Measurements from ENCODE around the gene NENF.

The NENF gene

DNA sequence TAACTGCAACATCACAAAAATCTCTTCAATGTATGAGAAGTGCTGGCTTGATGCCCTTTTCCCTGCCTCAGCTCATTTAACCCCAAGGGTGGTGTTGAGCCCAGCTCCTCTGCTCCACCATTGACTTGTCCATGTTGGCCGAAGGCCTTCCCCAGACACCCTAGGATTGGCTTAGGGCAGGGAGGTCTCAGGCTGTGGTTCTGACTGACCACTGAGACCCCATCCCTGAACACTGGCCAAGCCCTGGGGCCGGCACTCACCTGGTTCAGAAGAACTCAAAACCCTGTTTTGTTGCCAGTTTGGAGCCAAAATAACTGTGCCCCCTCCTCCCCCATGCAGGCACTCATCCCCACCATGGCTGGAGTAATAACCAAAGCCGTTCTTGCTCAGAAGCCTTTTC lies 38.6 kb downstream of the NENF start:
- no peak overlapping the region for H3K4me2 ChIP-seq (ENCODE audit: low read depth, low read length, poor library complexity, severe bottlenecking)
- no peaks in the 10 kb centered on the region for H3K9me3 ChIP-seq (ENCODE audit: insufficient read depth, low read depth, low read length)
- no peaks in the 10 kb centered on the region for H4K20me1 ChIP-seq (ENCODE audit: insufficient read depth, low read length, poor library complexity, severe bottlenecking)
- no peaks in the 10 kb centered on the region for H3K4me1 ChIP-seq (ENCODE audit: insufficient read depth, low read length, poor library complexity, severe bottlenecking)
- H3K79me2 ChIP-seq (ENCODE audit: insufficient read depth, low read length) = no peaks in the 10 kb centered on the region
- H3K36me3 ChIP-seq (ENCODE audit: insufficient read depth, low read length) = no peaks in the 10 kb centered on the region
- no peak overlapping the region for H3K9ac ChIP-seq (ENCODE audit: low read depth, low read length, poor library complexity, severe bottlenecking)
- H3K4me3 ChIP-seq (ENCODE audit: low read length, poor library complexity, severe bottlenecking) = no peak overlapping the region
- H3F3A ChIP-seq (ENCODE audit: low read depth) = no peaks in the 10 kb centered on the region
- H3K9me2 ChIP-seq (replicated peaks; ENCODE audit: low read depth, low read length) = no peaks in the 10 kb centered on the region
- no peaks in the 10 kb centered on the region for H3K27me3 ChIP-seq (ENCODE audit: insufficient read depth, low read length, poor library complexity, severe bottlenecking)
- no peak for TF ChIP-seq CTCF (conservative IDR thresholded peaks at IDR 0.05; ENCODE audit: low read length)
- TF ChIP-seq EZH2phosphoT487 (IDR thresholded peaks at IDR 0.05; ENCODE audit: borderline replicate concordance) = no peak
- H2AFZ ChIP-seq (ENCODE audit: low read length) = no peak overlapping the region

DNA sequence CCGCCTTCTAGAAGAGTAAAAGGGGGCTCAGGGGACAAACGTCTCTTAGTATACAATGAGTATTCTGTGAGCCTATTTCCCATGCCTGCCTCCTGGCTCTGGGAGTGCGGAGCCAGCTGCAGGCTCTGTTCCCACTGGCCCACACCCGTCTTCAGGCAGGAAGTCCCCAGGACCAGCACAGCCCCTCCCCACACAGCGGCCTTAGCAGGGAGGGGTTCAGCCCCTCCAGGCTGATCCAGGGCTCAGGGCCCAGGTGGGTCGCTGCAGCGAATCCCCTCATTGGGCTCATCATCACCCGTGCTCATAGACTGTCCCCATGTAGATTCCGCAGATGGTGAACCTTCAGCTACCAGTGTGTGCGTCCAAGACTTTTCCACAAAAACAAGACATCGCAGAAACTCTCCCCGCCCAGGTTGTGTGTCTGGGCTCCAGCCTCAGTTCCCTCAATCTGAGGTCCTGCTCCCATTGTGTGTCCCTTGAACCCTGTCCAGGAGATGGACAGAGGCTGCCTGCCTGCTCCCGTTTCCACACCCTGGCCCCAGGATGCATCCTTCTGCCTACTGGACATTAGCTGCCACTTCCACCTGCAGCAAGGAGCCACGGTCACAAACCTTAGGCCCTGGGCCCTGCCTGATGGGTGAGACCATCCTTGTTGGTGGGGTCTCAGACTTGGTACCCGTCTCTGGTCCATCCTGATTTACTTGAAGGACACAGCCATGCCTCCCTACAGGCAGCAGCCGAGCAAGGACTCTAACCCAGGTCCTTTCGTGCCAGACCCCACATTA lies 39.4 kb downstream of the NENF start:
- Histone ChIP-seq H4K20me1 (ENCODE audit: insufficient read depth, low read length, poor library complexity, severe bottlenecking) (no peaks in the 10 kb centered on the region), H3K9me3 (ENCODE audit: insufficient read depth, low read depth, low read length) (no peaks in the 10 kb centered on the region), H3K4me3 (ENCODE audit: low read length, poor library complexity, severe bottlenecking) (no peak overlapping the region), H3K27me3 (ENCODE audit: insufficient read depth, low read length, poor library complexity, severe bottlenecking) (no peaks in the 10 kb centered on the region), H3K79me2 (ENCODE audit: insufficient read depth, low read length) (no peaks in the 10 kb centered on the region), H2AFZ (ENCODE audit: low read length) (no peak overlapping the region), H3F3A (ENCODE audit: low read depth) (no peaks in the 10 kb centered on the region), H3K9ac (ENCODE audit: low read depth, low read length, poor library complexity, severe bottlenecking) (no peak overlapping the region), H3K4me2 (ENCODE audit: low read depth, low read length, poor library complexity, severe bottlenecking) (no peak overlapping the region), H3K36me3 (ENCODE audit: insufficient read depth, low read length) (no peaks in the 10 kb centered on the region), H3K9me2 (replicated peaks; ENCODE audit: low read depth, low read length) (no peaks in the 10 kb centered on the region), H3K4me1 (ENCODE audit: insufficient read depth, low read length, poor library complexity, severe bottlenecking) (no peaks in the 10 kb centered on the region)
- no peak for TF ChIP-seq EZH2phosphoT487 (IDR thresholded peaks at IDR 0.05; ENCODE audit: borderline replicate concordance)
- no peak for TF ChIP-seq CTCF (conservative IDR thresholded peaks at IDR 0.05; ENCODE audit: low read length)

GRCh38 chr1:212473729-212474128 lies 41.0 kb downstream of the NENF start:
- Histone ChIP-seq H3K4me3 (ENCODE audit: low read length, poor library complexity, severe bottlenecking) (no peak overlapping the region), H4K20me1 (ENCODE audit: insufficient read depth, low read length, poor library complexity, severe bottlenecking) (no peaks in the 10 kb centered on the region), H2AFZ (ENCODE audit: low read length) (no peak overlapping the region), H3K36me3 (ENCODE audit: insufficient read depth, low read length) (no peaks in the 10 kb centered on the region), H3K4me1 (ENCODE audit: insufficient read depth, low read length, poor library complexity, severe bottlenecking) (no peaks in the 10 kb centered on the region), H3K9me3 (ENCODE audit: insufficient read depth, low read depth, low read length) (no peaks in the 10 kb centered on the region), H3K79me2 (ENCODE audit: insufficient read depth, low read length) (no peaks in the 10 kb centered on the region), H3K4me2 (ENCODE audit: low read depth, low read length, poor library complexity, severe bottlenecking) (no peak overlapping the region), H3K9me2 (replicated peaks; ENCODE audit: low read depth, low read length) (no peaks in the 10 kb centered on the region), H3K9ac (ENCODE audit: low read depth, low read length, poor library complexity, severe bottlenecking) (no peak overlapping the region), H3K27me3 (ENCODE audit: insufficient read depth, low read length, poor library complexity, severe bottlenecking) (no peaks in the 10 kb centered on the region), H3F3A (ENCODE audit: low read depth) (no peaks in the 10 kb centered on the region)
- no peak for TF ChIP-seq CTCF (conservative IDR thresholded peaks at IDR 0.05; ENCODE audit: low read length)
- no peak for TF ChIP-seq EZH2phosphoT487 (IDR thresholded peaks at IDR 0.05; ENCODE audit: borderline replicate concordance)
